GM12892 (cell line): Measurements from ENCODE around the gene CDC73.

Source experiments
- DNase-seq: peaks from one replicate; pipeline ENCODE4 v3.0.0; 2011; ENCODE audit not compliant: insufficient read length
- FAIRE-seq: peaks from 2 replicates; lab custom pipeline; 2011; peaks lifted over from hg19 to GRCh38; lab: Jason Lieb, UNC
- POLR2A ChIP-seq: IDR thresholded peaks from 2 replicates; pipeline ENCODE4 v1.6.1; 2011; ENCODE audit warnings: low read depth, low read length, control low read depth
- POLR2AphosphoS5 ChIP-seq: IDR thresholded peaks from 2 replicates; pipeline ENCODE4 v1.6.1; 2011; ENCODE audit warnings: low read depth, low read length, control low read depth
- TAF1 ChIP-seq: IDR thresholded peaks from 2 replicates; pipeline ENCODE4 v1.6.1; 2011; ENCODE audit warnings: low read depth, mild to moderate bottlenecking, control low read depth, low read length, borderline replicate concordance

CDC73 gene

DNA sequence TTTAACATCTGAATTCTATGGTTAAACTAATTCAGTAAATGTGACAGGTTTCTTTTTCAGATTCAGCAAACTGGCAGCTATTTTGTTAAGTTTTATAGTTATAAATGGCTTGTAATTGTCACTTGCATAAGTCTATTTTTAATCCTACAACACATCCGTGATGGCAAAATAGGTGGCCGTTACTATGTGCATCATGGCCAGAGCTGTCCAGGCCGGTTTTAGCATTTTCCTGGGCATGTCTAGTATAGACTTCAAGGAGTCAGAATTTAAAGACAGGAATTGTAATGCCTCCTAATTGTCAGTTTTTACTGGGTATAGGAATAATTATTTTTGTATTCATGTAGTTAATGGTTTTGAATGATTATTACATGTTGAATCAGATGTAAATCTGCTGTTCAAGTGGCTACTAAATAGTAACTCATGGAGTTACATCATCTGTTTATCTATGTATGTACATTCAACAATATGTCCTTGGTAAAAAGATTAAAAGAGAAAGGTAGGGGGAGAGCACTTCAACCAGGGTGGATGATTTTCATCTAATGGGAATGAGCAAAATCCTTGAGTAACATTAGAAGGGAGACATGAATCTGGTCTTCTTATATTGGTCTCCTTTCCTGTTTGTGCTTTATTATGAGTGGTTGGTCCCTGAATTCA lies 67.7 kb downstream of the CDC73 start:
- TF ChIP-seq POLR2AphosphoS5, result no peak
- TF ChIP-seq TAF1, result no peak
- no peak for TF ChIP-seq POLR2A
- FAIRE-seq (no peak), DNase-seq (no peak)

DNA sequence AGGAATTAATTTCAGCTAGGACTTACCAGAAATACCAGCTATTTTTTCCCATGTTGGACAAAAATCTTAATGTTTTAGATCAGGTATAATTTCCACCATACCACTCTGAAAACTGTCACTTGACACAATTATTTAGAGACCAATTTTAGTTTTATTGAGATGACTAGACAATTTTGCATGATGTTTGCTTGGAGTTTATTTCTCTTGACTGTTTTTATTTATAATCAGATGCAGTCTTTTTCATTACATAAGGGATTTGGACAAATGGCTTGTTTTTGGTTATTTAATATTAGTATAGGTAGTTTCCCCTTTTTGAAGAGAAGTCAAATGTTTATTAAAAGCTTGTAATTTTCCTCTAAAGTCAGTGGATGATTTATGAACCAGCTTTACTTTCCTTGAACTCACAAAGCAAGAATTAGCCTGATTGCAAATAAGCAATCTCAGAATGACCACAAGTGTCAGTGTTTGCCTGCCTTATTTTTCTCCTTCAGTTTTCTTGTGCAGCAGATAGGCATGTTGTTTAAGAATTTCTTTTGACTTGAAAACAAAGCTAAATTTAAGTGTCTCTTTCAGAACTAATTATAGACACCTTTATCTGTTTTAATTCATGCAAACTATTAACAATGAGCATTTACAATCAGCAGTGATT lies 68.4 kb downstream of the CDC73 start:
- no peak for DNase-seq
- TF ChIP-seq POLR2AphosphoS5 (no peak), TAF1 (no peak), POLR2A (no peak)
- no peak for FAIRE-seq

DNA sequence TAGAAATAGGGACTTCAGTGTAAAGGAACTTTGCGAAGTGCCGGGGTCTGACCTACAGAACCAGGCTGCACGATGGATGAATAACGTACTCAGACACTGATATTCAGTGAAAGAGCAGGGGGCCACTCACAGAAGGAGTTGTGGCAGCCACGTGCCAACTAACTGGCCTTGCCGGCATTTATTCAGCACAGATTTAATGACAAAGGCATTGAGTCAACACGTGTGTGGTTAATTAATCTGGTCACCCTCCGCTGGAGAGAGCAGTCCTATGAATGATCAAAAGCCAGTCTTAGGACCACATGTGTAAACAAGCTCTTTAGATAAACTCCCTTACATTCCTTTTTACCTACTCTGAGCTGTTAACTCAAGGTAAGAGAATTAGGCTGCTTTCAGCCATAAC lies 70.8 kb downstream of the CDC73 start:
- DNase-seq, result no peak
- no peak for TF ChIP-seq POLR2A
- no peak for TF ChIP-seq TAF1
- TF ChIP-seq POLR2AphosphoS5, result no peak
- FAIRE-seq, result no peak

DNA sequence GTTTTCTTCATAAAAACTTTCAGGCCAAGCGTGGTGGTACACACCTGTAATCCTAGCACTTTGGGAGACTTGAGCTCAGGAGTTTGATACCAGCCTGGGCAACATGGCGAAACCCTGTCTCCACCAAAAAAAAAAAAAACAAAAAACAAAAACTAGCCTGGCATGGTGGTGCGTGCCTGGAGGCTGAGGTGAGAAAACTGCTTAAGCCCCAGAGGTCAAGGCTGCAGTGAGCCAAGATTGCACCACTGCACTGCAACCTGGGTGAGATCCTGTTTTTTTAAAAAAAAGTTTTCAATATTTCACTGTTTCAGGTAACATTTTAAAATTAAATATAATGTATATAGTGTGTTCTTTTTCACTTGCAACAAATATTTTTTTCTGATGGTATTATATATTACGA lies 78.1 kb downstream of the CDC73 start:
- TF ChIP-seq POLR2A (no peak), POLR2AphosphoS5 (no peak), TAF1 (no peak)
- FAIRE-seq (no peak), DNase-seq (no peak)

DNA sequence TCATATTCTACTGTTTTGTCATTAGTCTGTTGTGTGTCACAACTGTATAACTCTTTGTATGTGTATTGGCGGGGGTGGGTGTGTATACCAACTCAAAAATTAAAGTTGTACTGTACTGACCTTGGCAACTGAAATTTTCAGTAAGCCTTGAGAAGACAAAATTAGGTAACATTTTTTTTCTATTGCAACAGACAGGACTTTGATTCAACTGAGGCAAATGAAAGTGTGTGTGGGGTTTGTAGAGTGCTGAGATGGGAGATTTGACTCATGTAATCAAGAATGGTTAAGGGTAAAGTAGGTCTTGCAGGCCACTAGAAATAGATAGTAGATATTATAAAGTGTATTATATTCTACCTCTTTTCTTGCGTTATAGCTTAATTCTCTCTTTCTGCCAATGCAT lies 79.2 kb downstream of the CDC73 start:
- no peak for DNase-seq
- no peak for FAIRE-seq
- no peak for TF ChIP-seq TAF1
- no peak for TF ChIP-seq POLR2A
- no peak for TF ChIP-seq POLR2AphosphoS5

DNA sequence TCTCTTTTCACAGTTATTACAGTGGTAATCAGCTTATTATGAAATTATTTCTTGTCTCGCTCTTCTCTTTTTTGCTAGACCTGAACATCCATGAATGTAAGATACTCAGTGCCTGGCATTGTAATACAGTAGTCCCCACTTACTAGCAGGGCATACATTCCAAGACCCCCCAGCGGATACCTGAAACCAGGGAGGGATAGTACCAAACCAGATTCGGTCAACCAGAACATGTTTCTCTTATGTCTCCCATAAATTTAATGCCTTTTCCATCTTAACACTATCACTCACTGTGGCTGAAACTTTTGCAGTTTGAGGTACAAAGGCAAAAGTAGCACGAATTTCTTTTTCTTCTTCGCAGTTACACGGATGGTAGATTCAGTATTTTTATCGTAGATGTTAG lies 89.2 kb downstream of the CDC73 start:
- FAIRE-seq, result no peak
- no peak for DNase-seq
- TF ChIP-seq POLR2A (no peak), POLR2AphosphoS5 (no peak), TAF1 (no peak)

DNA sequence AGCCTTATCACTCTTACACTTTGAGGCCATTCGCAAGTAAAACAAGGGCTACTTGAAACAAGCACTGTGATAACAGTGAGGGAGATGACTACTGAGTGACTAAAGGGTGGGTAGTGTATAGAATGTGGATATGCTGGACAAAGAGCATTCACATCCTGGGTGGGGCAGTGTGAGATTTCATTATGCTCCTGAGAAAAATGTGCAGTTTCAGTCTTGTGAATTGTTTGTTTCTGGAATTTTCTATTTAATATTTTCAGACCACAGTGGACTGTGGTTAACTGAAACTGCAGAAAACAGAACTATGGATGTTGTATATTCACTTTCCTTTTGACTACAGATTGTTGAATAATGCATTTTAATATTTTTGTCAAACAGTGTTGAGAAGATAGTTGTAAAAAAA lies 89.7 kb downstream of the CDC73 start:
- peak; percentile 21 for FAIRE-seq
- DNase-seq, result no peak
- TF ChIP-seq TAF1, result no peak
- no peak for TF ChIP-seq POLR2AphosphoS5
- TF ChIP-seq POLR2A, result no peak

DNA sequence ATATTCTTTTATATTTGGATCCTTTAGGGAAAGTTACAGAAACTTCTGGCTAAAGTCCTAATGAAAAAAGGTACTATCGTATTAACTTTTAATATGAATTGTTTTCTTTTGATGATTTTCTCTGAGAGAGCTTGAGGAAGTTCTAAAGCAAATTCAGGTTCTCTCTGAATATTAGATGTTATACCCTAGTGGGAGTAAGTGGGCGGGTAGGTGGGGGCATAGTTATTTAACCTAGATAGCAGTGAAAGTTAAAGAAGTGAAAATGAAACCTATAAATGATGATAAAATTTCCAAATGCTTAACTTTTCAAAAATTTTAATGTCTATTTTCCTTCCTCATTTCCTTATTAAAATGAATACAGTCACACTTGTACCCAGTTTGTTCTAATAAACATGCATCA lies 90.8 kb downstream of the CDC73 start:
- no peak for DNase-seq
- FAIRE-seq, result no peak
- TF ChIP-seq TAF1, result no peak
- no peak for TF ChIP-seq POLR2A

DNA sequence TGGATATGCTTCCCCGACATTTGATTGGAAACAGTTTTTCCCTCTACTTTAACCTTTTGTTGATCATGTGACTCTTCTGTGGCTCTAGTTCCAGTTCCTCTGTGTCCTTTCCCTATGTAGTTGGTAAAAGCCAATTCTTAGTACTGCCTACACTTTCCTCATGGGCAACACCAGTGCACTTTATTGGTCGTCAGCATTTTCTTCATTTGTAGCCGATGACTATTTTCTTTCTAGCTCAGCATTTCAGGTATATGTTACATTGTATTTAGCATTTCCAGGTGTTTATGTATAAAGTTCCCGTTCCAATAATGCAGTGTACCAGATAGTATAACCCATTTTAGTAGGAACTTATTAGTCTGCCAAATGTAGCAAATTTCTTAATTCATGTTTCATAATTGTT lies 92.2 kb downstream of the CDC73 start:
- TF ChIP-seq POLR2A (no peak), POLR2AphosphoS5 (no peak), TAF1 (no peak)
- FAIRE-seq, result no peak

DNA sequence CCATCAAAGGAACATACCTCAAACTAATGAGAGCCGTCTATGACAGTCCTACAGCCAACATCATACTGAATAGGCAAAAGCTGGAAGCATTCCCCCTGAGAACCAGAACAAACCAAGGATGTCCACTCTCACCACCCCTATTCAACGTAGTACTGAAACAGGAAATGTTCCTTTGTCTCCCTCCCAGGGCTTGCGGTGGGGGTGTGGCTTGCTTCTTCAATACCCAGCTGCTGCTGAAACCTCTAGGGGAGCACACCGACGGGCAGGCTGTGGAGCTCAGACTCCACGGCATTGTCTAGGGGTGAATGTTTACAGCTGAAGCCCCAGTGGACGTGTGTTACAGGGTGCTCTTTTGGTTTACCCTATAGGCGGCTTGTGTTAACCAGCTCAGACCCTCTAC lies 95.1 kb downstream of the CDC73 start:
- TF ChIP-seq POLR2A (no peak), TAF1 (no peak), POLR2AphosphoS5 (no peak)
- no peak for DNase-seq
- no peak for FAIRE-seq

More for the DNA sequence above, 92.2 kb downstream of the CDC73 start:
- no peak for DNase-seq

DNA sequence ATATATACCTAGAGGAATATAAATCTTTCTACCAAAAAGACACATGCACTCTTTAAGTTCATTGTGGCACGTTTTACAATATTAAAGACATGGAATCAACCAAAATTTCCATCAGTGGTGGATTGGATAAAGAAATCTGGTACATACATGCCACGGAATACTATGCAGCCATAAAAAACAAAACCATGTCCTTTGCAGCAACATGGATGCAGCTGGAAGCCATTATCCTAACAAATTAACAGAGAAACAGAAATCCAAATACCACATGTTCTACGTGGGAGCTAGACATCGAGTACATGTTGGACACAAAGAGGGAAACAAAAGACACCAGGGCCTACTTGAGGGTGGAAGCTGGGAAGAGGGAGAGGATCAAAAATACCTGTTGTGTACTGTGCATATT lies 97.6 kb downstream of the CDC73 start:
- DNase-seq (no peak), FAIRE-seq (no peak)
- TF ChIP-seq TAF1 (no peak), POLR2AphosphoS5 (no peak)

DNA sequence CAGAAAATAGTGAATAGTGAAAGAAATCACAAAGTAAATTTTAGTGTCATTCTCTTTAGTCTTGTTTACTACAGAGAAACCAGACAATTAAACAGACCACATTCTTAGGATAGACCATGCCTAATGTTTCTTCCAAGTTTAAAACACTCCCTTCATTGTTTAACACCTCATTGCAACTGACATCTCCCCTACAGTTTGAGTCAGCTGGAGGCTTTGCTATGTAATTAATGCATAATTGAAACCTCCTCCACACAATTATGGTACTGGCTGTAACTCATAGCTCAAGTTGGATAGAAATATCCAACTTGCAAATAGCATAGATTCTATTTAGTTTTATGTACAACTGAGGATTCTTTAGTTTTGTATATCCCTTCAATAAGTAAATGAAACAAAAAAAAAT lies 99.8 kb downstream of the CDC73 start:
- FAIRE-seq (no peak), DNase-seq (no peak)
- TF ChIP-seq POLR2AphosphoS5 (no peak), POLR2A (no peak), TAF1 (no peak)
